ENCODE results near the gene SHLD1.

- no peak for TF ChIP-seq EZH2 (IDR thresholded peaks at IDR 0.05; ENCODE audit: low read depth)
- TF ChIP-seq, protein P1, sequence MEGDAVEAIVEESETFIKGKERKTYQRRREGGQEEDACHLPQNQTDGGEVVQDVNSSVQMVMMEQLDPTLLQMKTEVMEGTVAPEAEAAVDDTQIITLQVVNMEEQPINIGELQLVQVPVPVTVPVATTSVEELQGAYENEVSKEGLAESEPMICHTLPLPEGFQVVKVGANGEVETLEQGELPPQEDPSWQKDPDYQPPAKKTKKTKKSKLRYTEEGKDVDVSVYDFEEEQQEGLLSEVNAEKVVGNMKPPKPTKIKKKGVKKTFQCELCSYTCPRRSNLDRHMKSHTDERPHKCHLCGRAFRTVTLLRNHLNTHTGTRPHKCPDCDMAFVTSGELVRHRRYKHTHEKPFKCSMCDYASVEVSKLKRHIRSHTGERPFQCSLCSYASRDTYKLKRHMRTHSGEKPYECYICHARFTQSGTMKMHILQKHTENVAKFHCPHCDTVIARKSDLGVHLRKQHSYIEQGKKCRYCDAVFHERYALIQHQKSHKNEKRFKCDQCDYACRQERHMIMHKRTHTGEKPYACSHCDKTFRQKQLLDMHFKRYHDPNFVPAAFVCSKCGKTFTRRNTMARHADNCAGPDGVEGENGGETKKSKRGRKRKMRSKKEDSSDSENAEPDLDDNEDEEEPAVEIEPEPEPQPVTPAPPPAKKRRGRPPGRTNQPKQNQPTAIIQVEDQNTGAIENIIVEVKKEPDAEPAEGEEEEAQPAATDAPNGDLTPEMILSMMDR (conservative IDR thresholded peaks at IDR 0.05), result no peak
These were observed 114.2 kb downstream of the SHLD1 start for GRCh38 chr20:5864428-5864827.

All from PC-9 (cell line).